GM19467 (cell line): ENCODE data around the gene TMEM79.
A peak's percentile ranks its signal among the peaks of the same experiment; 100 is the strongest.
"Not testable (repeated sequence)": the region's sequence is repeated elsewhere in the genome, so short reads cannot be mapped to it uniquely, and the experiment has no call there.

Experiments
- ATAC-seq: cut with Tn5 transposase; IDR thresholded peaks from one replicate; pipeline ENCODE4 v1.9.1; 2021; ENCODE audit warnings: mild to moderate bottlenecking, moderate library complexity; ENCODE audit not compliant: unreplicated experiment

The TMEM79 gene

GRCh38 chr1:156298852-156299357 is 14.8 kb downstream of the TMEM79 start, which contains the start of gene VHLL:
TSS of gene VHLL (minus strand) at chr1:156299307. CDS start at chr1:156299189, 118 bp downstream.
- ATAC-seq: no peak

GRCh38 chr1:156303241-156303640 is 19.1 kb downstream of the TMEM79 start:
- no peak for ATAC-seq

- ATAC-seq: no peak
Measured at GRCh38 chr1:156305215-156305614, 21.1 kb downstream of the TMEM79 start.

- no peak for ATAC-seq
Measured at GRCh38 chr1:156308078-156308477, 24.0 kb downstream of the TMEM79 start.

GRCh38 chr1:156310962-156311361 is 26.8 kb downstream of the TMEM79 start:
- no peak for ATAC-seq

- no peak for ATAC-seq
Measured at GRCh38 chr1:156316909-156317308, 32.8 kb downstream of the TMEM79 start.

GRCh38 chr1:156319664-156320063 is 35.5 kb downstream of the TMEM79 start:
- ATAC-seq: no peak

GRCh38 chr1:156320560-156320959 is 36.4 kb downstream of the TMEM79 start:
- ATAC-seq: no peak

- ATAC-seq: not testable (repeated sequence)
Measured at GRCh38 chr1:156323179-156323578, 39.1 kb downstream of the TMEM79 start.

GRCh38 chr1:156336242-156336641 is 52.1 kb downstream of the TMEM79 start:
- no peak for ATAC-seq

- no peak for ATAC-seq
Measured at GRCh38 chr1:156337052-156337887, 53.1 kb downstream of the TMEM79 start.

- ATAC-seq: peak; percentile 3
Measured at GRCh38 chr1:156337888-156338179, 53.7 kb downstream of the TMEM79 start.

GRCh38 chr1:156338180-156338976 is 54.3 kb downstream of the TMEM79 start, which contains the start of the genes CCT3 and TSACC:
TSS of gene CCT3 (minus strand) at chr1:156338292. CDS start at chr1:156338184, 108 bp downstream.
TSS of gene TSACC (plus strand) at chr1:156338526. CDS start at chr1:156339758, 1,232 bp downstream.
- ATAC-seq: peak; percentile 76
